ENCODE results near the gene CARD6. TPM values are rescaled to one million over a fixed set of nuclear protein-coding genes. Genes with fewer than 3 reads are reported as not detected.

Gene CARD6
- total and polyA plus RNA-seq, 9 of the 15 experiments (the other 6 are each of a cell fraction or from before 2014, with no cell fraction given) = 3.5 to 8.3 (median 5.9) TPM

DNA sequence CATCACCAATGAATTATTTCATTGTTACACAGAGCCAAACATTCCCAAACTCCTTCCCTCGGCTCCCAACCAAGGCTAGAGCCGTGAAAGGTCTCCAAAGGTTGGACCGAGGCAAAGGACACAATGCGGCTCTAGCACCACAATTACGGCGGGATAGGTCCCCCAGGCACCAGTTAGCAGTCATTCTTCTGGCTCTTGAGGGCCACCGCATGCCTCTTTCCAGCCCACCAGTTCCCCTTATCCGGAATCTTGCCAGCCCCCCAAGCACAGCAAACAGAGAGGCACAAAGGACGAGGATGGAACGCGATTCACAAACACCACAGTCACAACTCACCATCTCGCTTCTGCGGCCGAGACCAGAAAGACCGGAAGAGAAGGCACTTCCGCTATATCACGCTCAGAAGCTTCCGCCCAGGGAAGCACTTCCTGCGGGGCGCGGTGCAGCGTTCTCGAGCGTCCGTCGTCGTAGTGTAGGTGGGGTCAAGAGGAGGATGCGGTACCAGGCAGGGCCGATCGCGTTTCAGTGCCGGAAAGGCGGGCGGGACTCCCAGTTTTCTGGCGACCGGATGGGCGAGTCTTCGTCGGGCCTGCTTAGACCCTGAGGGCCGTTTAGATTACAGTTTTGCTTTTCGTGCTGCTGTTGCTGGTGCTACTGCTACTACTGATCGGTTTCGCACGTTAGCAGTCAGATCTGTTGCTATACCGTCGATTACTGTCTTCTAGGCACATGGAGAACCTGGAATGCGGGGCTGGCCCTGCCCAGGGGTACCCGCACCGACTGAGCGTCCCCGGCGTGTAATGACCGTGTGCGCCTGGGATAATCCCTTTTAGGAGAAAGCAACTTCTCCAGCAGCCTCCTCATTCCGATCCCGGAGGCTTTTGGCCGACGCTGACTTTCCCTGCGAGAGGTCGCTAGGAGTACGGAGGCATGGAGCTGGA, 6.0 kb upstream of the CARD6 start, which contains the start of gene RPL37 (continued):
- TF ChIP-seq JUND (IDR thresholded peaks at IDR 0.05; ENCODE audit: borderline replicate concordance, low read depth, low read length) (peak; percentile 84), JUND (tag; IDR thresholded peaks at IDR 0.05; ENCODE audit: borderline replicate concordance, low read depth, low read length) (peak; percentile 55; the same call in 2 of the 3 replicates), SAFB (IDR thresholded peaks at IDR 0.05; ENCODE audit: borderline replicate concordance, low read depth, low read length) (no peak), DACH1 (IDR thresholded peaks at IDR 0.05; ENCODE audit: partially characterized antibody) (no peak), MLX (CRISPR knock-in tag; conservative IDR thresholded peaks at IDR 0.05) (no peak), STAT6 (CRISPR knock-in tag; IDR thresholded peaks at IDR 0.05) (peak; percentile 93; the same call in 1 of the 2 replicates), BMI1 (IDR thresholded peaks at IDR 0.05; ENCODE audit: low read length) (peak; percentile 37; the same call in 1 of the 2 replicates), RBM22 (IDR thresholded peaks at IDR 0.05; ENCODE audit: low read depth, low read length, poor library complexity, severe bottlenecking) (peak; percentile 59), OTX1 (CRISPR knock-in tag; IDR thresholded peaks at IDR 0.05) (peak; percentile 36; the same call in 1 of the 2 replicates), CEBPG (CRISPR knock-in tag; IDR thresholded peaks at IDR 0.05) (0 out of 2 replicates have a peak, but pooled peaks have one; percentile 4), CEBPG (tag; conservative IDR thresholded peaks at IDR 0.05 in 1 of 2, IDR thresholded peaks at IDR 0.05 in 1 of 2) (no peak), RAD51 (IDR thresholded peaks at IDR 0.05; ENCODE audit: borderline replicate concordance, low read depth) (peak; percentile 34; the same call in 1 of the 2 replicates), SMARCA4 (IDR thresholded peaks at IDR 0.05) (no peak), BRF1 (IDR thresholded peaks at IDR 0.05; ENCODE audit: borderline replicate concordance, extremely low read depth, insufficient read length) (no peak)
- TF ChIP-seq, protein P1, sequence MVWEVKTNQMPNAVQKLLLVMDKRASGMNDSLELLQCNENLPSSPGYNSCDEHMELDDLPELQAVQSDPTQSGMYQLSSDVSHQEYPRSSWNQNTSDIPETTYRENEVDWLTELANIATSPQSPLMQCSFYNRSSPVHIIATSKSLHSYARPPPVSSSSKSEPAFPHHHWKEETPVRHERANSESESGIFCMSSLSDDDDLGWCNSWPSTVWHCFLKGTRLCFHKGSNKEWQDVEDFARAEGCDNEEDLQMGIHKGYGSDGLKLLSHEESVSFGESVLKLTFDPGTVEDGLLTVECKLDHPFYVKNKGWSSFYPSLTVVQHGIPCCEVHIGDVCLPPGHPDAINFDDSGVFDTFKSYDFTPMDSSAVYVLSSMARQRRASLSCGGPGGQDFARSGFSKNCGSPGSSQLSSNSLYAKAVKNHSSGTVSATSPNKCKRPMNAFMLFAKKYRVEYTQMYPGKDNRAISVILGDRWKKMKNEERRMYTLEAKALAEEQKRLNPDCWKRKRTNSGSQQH (CRISPR knock-in tag; IDR thresholded peaks at IDR 0.05) = peak; percentile 89
- TF ChIP-seq, protein P2, sequence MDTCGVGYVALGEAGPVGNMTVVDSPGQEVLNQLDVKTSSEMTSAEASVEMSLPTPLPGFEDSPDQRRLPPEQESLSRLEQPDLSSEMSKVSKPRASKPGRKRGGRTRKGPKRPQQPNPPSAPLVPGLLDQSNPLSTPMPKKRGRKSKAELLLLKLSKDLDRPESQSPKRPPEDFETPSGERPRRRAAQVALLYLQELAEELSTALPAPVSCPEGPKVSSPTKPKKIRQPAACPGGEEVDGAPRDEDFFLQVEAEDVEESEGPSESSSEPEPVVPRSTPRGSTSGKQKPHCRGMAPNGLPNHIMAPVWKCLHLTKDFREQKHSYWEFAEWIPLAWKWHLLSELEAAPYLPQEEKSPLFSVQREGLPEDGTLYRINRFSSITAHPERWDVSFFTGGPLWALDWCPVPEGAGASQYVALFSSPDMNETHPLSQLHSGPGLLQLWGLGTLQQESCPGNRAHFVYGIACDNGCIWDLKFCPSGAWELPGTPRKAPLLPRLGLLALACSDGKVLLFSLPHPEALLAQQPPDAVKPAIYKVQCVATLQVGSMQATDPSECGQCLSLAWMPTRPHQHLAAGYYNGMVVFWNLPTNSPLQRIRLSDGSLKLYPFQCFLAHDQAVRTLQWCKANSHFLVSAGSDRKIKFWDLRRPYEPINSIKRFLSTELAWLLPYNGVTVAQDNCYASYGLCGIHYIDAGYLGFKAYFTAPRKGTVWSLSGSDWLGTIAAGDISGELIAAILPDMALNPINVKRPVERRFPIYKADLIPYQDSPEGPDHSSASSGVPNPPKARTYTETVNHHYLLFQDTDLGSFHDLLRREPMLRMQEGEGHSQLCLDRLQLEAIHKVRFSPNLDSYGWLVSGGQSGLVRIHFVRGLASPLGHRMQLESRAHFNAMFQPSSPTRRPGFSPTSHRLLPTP (IDR thresholded peaks at IDR 0.05; ENCODE audit: borderline replicate concordance, extremely low read depth, insufficient read length) = no peak
- TF ChIP-seq, protein P3, sequence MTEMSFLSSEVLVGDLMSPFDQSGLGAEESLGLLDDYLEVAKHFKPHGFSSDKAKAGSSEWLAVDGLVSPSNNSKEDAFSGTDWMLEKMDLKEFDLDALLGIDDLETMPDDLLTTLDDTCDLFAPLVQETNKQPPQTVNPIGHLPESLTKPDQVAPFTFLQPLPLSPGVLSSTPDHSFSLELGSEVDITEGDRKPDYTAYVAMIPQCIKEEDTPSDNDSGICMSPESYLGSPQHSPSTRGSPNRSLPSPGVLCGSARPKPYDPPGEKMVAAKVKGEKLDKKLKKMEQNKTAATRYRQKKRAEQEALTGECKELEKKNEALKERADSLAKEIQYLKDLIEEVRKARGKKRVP (CRISPR knock-in tag; IDR thresholded peaks at IDR 0.05) = no peak
